Ectodermal cell (in vitro differentiated cells): Measurements from ENCODE around the gene PROSER2.

Source experiments
- H3K27ac ChIP-seq: 2 replicates; pipeline ENCODE4 v1.7.0; 2013; ENCODE audit warnings: mild to moderate bottlenecking, low read depth, low read length; ENCODE audit not compliant: insufficient read depth, poor library complexity, severe bottlenecking
- H3K27me3 ChIP-seq: 2 replicates; pipeline ENCODE4 v1.7.0; 2013; ENCODE audit warnings: mild to moderate bottlenecking, low read length; ENCODE audit not compliant: insufficient read depth, control insufficient read depth, poor library complexity, severe bottlenecking
- H3K36me3 ChIP-seq: one replicate; pipeline ENCODE4 v1.7.0; 2013; ENCODE audit warnings: low read length; ENCODE audit not compliant: control insufficient read depth, insufficient read depth
- H3K4me1 ChIP-seq: one replicate; pipeline ENCODE4 v1.7.0; 2013; ENCODE audit warnings: low read length; ENCODE audit not compliant: control insufficient read depth, insufficient read depth
- H3K4me3 ChIP-seq: 2 replicates; pipeline ENCODE4 v1.7.0; 2013; ENCODE audit warnings: low read depth, low read length, control low read depth; ENCODE audit not compliant: insufficient read depth
- H3K9me3 ChIP-seq: 2 replicates; pipeline ENCODE4 v1.7.0; 2013; ENCODE audit warnings: mild to moderate bottlenecking, low read length, moderate library complexity; ENCODE audit not compliant: control insufficient read depth
- WGBS, 2 experiments: methylation state at CpG; one replicate each; pipeline ENCODE4 v1.1.7; 2013; ENCODE audit warnings: missing lambda C conversion rate in 2 of 2; 5-methylcytosine and 5-hydroxymethylcytosine counted together

PROSER2 gene

DNA sequence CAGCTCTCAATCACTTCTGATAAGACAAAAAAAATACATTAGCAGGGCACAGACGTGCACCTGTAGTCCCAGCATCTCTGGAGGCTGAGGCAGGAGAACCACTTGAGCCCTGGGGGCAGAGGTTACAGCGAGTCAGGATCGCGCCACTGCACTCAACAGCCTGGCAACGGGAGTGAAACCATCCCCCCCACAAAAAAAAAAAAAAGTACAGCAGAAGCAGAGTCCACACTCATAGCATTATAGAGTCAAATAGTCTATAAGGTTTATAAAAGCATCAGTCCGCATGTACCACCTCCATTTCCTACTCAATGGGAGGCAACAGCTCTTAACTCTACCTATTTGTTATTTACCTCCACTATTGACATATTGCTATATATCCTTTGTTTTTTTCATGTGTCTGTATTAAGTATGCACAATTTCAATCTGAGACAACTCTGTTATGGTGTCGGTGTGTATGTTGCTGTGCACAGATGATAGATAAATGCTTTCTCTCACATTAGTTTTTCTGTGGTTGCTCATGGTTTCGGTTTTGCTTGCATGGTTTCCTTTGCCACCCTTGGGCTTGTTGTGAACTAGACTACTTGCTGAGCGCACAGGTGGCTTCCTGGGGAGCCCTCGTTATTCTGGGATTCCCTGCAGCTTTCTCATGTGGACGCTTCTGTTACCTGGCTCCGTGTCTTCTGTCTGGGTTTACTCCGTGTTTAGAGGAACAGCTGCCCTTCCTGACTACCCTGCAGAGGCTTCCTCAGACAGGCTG lies 40.4 kb downstream of the PROSER2 start:
- WGBS, 2 experiments = 88 to 89% methylated on average over 13 of the region's 13 CpGs

DNA sequence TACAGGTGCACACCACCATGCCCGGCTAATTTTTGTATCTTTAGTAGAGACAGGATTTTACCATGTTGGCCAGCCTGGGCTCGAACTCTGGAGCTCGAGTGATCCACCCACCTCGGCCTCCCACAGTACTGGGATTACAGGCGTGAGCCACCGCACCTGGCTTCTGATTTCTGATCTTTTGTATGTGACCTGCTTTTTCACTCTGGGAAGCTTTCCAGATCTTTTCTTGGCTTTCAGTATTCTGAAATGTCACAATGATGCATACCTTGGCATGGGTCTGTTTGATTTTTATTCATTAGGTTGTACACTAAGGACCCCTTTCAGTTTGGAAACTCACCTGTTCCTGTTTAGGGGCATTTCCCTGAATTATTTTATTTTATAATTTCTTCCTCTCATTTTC lies 41.6 kb downstream of the PROSER2 start:
- 79 to 80% methylated on average over 6 of the region's 6 CpGs for WGBS, 2 experiments
- Histone ChIP-seq H3K36me3 (no peaks in the 10 kb centered on the region), H3K9me3 (no peaks in the 10 kb centered on the region)

More for the DNA sequence above, 40.4 kb downstream of the PROSER2 start:
- no peak overlapping the region for H3K4me3 ChIP-seq
- no peaks in the 10 kb centered on the region for H3K27me3 ChIP-seq
- H3K4me1 ChIP-seq = no peaks in the 10 kb centered on the region
- no peaks in the 10 kb centered on the region for H3K9me3 ChIP-seq
- H3K36me3 ChIP-seq = no peaks in the 10 kb centered on the region
- H3K27ac ChIP-seq = no peak overlapping the region

GRCh38 chr10:11865561-11865960 lies 42.4 kb downstream of the PROSER2 start:
- no peak overlapping the region for H3K27ac ChIP-seq
- WGBS, 2 experiments = 84 to 86% methylated on average over 11 of the region's 11 CpGs
- H3K4me3 ChIP-seq = no peak overlapping the region
- no peaks in the 10 kb centered on the region for H3K27me3 ChIP-seq
- H3K9me3 ChIP-seq = no peaks in the 10 kb centered on the region
- no peaks in the 10 kb centered on the region for H3K36me3 ChIP-seq
- H3K4me1 ChIP-seq = no peaks in the 10 kb centered on the region

More for the DNA sequence above, 41.6 kb downstream of the PROSER2 start:
- Histone ChIP-seq H3K4me3 (no peak overlapping the region), H3K4me1 (no peaks in the 10 kb centered on the region), H3K27ac (no peak overlapping the region), H3K27me3 (no peaks in the 10 kb centered on the region)

- Histone ChIP-seq H3K9me3 (no peaks in the 10 kb centered on the region), H3K4me3 (no peak overlapping the region), H3K36me3 (no peaks in the 10 kb centered on the region), H3K27ac (no peak overlapping the region), H3K4me1 (no peaks in the 10 kb centered on the region), H3K27me3 (no peaks in the 10 kb centered on the region)
- WGBS, 2 experiments = 93 to 94% methylated on average over 18 of the region's 18 CpGs
Measured at GRCh38 chr10:11866199-11866925, 43.2 kb downstream of the PROSER2 start.

DNA sequence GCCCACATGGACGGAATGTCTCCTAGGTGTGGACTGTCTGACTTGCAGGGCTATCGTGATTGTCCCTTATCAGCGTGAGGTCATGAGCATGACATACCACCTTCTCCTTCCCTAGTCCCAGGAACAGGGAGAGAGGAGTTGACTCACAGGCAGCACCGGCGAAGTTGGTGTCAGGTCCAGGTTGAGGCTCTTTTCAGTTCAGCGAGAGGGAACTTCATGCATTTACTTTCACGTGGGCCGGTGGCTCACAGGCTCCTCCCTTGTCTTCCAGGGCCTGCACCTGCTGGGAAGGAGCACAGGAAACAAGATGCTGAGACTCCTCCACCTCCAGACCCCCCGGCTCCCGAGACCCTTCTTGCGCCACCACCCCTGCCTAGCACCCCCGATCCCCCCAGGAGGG lies 46.1 kb downstream of the PROSER2 start:
- Histone ChIP-seq H3K9me3 (no peaks in the 10 kb centered on the region), H3K36me3 (no peaks in the 10 kb centered on the region), H3K4me1 (peaks cover 3% of the 10 kb centered on the region), H3K4me3 (no peak overlapping the region), H3K27me3 (no peaks in the 10 kb centered on the region), H3K27ac (no peak overlapping the region)
- 89 to 90% methylated on average over 12 of the region's 12 CpGs for WGBS, 2 experiments

DNA sequence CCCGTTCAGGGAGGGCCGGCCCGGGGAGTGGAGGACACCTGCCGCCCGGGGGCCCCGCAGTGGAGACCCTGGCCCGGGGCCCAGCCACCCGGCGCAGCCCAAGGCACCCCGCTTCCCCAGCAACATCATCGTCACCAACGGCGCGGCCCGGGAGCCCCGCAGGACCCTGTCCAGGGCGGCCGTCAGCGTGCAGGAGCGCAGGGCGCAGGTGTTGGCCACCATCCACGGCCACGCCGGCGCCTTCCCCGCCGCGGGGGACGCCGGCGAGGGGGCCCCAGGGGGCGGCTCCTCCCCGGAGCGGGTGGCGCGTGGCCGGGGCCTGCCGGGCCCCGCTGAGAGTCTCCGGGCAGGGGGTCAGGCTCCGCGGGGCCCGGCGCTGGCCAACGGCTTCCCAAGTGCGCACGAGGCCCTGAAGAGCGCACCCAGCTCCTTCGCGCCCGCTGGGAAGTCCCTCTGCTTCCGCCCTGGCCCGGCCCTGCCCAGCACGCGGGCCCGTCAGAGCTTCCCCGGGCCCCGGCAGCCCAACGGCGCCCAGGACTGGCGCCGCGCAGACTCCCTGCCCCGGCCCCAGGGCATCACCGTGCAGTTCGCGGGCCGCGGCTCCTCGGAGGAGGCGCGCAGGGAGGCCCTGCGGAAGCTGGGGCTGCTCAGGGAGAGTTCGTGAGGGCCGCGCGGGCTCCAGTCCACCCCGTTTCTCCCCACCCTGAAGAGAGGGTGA lies 46.7 kb downstream of the PROSER2 start:
- WGBS, 2 experiments = 95 to 97% methylated on average over 78 of the region's 78 CpGs
- H3K4me1 ChIP-seq = peaks cover 4% of the 10 kb centered on the region
- no peak overlapping the region for H3K4me3 ChIP-seq
- H3K27me3 ChIP-seq = no peaks in the 10 kb centered on the region
- no peaks in the 10 kb centered on the region for H3K9me3 ChIP-seq
- H3K36me3 ChIP-seq = no peaks in the 10 kb centered on the region
- no peak overlapping the region for H3K27ac ChIP-seq

GRCh38 chr10:11870461-11870780 lies 47.3 kb downstream of the PROSER2 start:
- Histone ChIP-seq H3K9me3 (no peaks in the 10 kb centered on the region), H3K4me1 (peaks cover 9% of the 10 kb centered on the region), H3K27ac (no peak overlapping the region), H3K4me3 (no peak overlapping the region), H3K36me3 (no peaks in the 10 kb centered on the region), H3K27me3 (no peaks in the 10 kb centered on the region)
- 92 to 95% methylated on average over 8 of the region's 8 CpGs for WGBS, 2 experiments

DNA sequence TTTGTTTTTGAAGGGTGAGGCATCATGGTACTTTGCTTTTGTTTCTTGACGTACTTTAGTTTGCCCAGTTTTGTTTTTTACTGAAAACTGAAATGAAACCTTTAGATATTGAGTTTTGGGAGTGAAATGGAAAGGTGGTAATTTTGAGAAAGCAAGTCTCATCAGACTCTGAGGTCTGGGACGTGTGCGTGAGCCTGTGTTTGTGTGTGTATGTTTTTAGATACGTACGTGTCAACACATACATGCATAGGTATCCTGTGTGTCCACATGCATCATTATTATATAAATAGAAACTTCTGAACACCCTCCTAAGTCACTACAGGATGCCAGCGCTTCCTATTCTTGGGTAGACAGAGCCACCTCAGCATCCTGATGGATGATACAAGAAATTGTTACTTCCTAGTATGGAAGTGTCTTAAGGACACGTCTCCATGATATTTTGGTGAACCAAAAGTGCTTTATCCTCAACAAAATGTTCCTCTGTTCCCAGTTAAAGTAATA lies 47.8 kb downstream of the PROSER2 start:
- WGBS, 2 experiments = 91 to 92% methylated on average over 5 of the region's 7 CpGs
- Histone ChIP-seq H3K4me1 (peaks cover 12% of the 10 kb centered on the region), H3K27me3 (no peaks in the 10 kb centered on the region), H3K27ac (no peak overlapping the region), H3K36me3 (no peaks in the 10 kb centered on the region), H3K4me3 (no peak overlapping the region), H3K9me3 (no peaks in the 10 kb centered on the region)

DNA sequence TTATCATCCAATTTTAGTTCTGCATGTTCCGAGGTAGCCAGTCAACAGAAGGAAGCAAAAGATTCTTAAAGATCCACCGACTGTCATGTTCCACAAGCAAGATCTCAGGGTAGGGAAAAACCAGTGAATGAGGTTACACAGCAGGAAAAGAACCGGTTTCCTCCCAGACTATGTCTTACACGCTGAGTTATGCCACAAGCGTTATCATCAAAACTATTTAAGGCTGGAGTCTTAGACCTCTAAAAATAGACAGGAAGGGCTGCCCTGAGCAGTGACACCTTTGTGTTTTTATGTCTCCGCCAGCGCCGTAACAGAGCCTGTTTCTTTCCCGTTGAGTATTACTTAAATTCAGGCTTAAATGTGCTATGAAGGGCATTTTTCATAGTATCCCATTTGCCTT lies 48.3 kb downstream of the PROSER2 start:
- Histone ChIP-seq H3K9me3 (no peaks in the 10 kb centered on the region), H3K4me3 (no peak overlapping the region), H3K36me3 (no peaks in the 10 kb centered on the region), H3K27me3 (no peaks in the 10 kb centered on the region), H3K4me1 (peaks cover 12% of the 10 kb centered on the region), H3K27ac (no peak overlapping the region)
- 93 to 95% methylated on average over 9 of the region's 9 CpGs for WGBS, 2 experiments
